ENCODE measurements around the gene DDHD1. TPM values are rescaled to one million over a fixed set of nuclear protein-coding genes. Genes with fewer than 3 reads are reported as not detected.

DDHD1 gene
- total and polyA plus RNA-seq, 2 experiments from 2014 or later = 11.2 to 28.9 TPM

DNA sequence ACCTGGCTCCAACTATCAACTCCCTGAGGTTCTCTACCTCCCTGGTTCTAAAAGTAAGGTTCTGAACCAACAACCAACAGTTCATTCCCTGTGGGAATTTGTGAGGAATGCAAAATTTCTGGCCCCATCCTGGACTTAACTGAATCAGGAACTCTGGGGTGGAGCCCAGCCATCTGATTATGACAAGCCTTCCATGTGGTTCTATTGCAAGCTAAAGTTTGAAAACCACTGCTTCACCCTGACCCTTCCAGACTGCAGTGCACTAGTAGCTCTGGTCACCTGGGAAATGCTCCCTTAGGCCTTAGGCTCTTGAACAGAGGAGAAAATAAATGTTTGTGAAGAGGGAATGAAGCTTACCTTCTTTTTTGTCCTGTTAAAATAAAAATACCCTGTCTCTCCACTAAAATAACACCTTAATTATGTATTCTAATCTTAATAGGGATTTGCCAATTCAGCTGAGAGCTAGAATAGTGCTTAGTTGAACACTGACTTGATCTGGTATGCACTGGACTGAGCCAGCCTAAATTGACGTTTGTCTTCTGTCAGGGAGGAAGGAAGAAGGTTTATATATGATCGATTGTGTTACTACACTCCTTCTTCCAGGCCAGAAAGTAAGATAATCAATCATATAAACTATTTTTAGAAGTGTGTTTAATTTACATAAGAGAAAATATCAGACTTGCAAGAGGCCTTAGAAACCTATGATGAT, 39.1 kb upstream of the DDHD1 start:
- Histone ChIP-seq H3K36me3 (ENCODE audit: insufficient read depth) (no peaks in the 10 kb centered on the region), H3K27ac (ENCODE audit: low read depth) (no peak overlapping the region), H3K79me2 (replicated peaks; ENCODE audit: insufficient read depth) (no peaks in the 10 kb centered on the region), H3K4me3 (no peak overlapping the region), H2AFZ (no peak overlapping the region), H3K27me3 (ENCODE audit: insufficient read depth) (no peaks in the 10 kb centered on the region), H3F3A (replicated peaks; ENCODE audit: low read depth) (no peaks in the 10 kb centered on the region), H3K9me2 (ENCODE audit: insufficient read depth) (peaks cover 6% of the 10 kb centered on the region; the same call in 1 of the 2 replicates), H4K20me1 (replicated peaks; ENCODE audit: insufficient read depth) (no peaks in the 10 kb centered on the region), H3K4me2 (no peak overlapping the region), H3K4me1 (ENCODE audit: insufficient read depth) (peaks cover 16% of the 10 kb centered on the region)
- H3K27me3 Mint-ChIP-seq (ENCODE audit: insufficient read depth, low read depth, poor library complexity) = no peaks in the 10 kb centered on the region
- no peaks in the 10 kb centered on the region for H3K36me3 Mint-ChIP-seq (ENCODE audit: low read depth)
- no peak overlapping the region for H3K27ac Mint-ChIP-seq
- DNase-seq (ENCODE audit: low spot score) (no peak), ATAC-seq (no peak)
- no peak overlapping the region for H3K4me3 Mint-ChIP-seq
- TF ChIP-seq REST (IDR thresholded peaks at IDR 0.05; ENCODE audit: unreplicated experiment) (no peak), JUNB (IDR thresholded peaks at IDR 0.05; ENCODE audit: unreplicated experiment) (no peak), STAT1 (IDR thresholded peaks at IDR 0.05; ENCODE audit: unreplicated experiment) (no peak), CREB1 (CRISPR knock-in tag; IDR thresholded peaks at IDR 0.05; ENCODE audit: low read depth) (no peak), NANOG (IDR thresholded peaks at IDR 0.05; ENCODE audit: borderline replicate concordance) (no peak), ZNF114 (CRISPR knock-in tag; IDR thresholded peaks at IDR 0.05) (no peak), EZH2phosphoT487 (IDR thresholded peaks at IDR 0.05; ENCODE audit: unreplicated experiment) (no peak), EZH2 (IDR thresholded peaks at IDR 0.05; ENCODE audit: low read depth, unreplicated experiment) (no peak), POLR2AphosphoS5 (IDR thresholded peaks at IDR 0.05; ENCODE audit: low read depth) (no peak), ZNF331 (CRISPR knock-in tag; IDR thresholded peaks at IDR 0.05; ENCODE audit: low read depth) (no peak)
- TF ChIP-seq, protein P1, sequence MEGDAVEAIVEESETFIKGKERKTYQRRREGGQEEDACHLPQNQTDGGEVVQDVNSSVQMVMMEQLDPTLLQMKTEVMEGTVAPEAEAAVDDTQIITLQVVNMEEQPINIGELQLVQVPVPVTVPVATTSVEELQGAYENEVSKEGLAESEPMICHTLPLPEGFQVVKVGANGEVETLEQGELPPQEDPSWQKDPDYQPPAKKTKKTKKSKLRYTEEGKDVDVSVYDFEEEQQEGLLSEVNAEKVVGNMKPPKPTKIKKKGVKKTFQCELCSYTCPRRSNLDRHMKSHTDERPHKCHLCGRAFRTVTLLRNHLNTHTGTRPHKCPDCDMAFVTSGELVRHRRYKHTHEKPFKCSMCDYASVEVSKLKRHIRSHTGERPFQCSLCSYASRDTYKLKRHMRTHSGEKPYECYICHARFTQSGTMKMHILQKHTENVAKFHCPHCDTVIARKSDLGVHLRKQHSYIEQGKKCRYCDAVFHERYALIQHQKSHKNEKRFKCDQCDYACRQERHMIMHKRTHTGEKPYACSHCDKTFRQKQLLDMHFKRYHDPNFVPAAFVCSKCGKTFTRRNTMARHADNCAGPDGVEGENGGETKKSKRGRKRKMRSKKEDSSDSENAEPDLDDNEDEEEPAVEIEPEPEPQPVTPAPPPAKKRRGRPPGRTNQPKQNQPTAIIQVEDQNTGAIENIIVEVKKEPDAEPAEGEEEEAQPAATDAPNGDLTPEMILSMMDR (conservative IDR thresholded peaks at IDR 0.05; ENCODE audit: low read depth in 2 of 2) = no peak
- TF ChIP-seq, protein P2, sequence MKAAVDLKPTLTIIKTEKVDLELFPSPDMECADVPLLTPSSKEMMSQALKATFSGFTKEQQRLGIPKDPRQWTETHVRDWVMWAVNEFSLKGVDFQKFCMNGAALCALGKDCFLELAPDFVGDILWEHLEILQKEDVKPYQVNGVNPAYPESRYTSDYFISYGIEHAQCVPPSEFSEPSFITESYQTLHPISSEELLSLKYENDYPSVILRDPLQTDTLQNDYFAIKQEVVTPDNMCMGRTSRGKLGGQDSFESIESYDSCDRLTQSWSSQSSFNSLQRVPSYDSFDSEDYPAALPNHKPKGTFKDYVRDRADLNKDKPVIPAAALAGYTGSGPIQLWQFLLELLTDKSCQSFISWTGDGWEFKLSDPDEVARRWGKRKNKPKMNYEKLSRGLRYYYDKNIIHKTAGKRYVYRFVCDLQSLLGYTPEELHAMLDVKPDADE (IDR thresholded peaks at IDR 0.05) = no peak
- TF ChIP-seq, protein P3, sequence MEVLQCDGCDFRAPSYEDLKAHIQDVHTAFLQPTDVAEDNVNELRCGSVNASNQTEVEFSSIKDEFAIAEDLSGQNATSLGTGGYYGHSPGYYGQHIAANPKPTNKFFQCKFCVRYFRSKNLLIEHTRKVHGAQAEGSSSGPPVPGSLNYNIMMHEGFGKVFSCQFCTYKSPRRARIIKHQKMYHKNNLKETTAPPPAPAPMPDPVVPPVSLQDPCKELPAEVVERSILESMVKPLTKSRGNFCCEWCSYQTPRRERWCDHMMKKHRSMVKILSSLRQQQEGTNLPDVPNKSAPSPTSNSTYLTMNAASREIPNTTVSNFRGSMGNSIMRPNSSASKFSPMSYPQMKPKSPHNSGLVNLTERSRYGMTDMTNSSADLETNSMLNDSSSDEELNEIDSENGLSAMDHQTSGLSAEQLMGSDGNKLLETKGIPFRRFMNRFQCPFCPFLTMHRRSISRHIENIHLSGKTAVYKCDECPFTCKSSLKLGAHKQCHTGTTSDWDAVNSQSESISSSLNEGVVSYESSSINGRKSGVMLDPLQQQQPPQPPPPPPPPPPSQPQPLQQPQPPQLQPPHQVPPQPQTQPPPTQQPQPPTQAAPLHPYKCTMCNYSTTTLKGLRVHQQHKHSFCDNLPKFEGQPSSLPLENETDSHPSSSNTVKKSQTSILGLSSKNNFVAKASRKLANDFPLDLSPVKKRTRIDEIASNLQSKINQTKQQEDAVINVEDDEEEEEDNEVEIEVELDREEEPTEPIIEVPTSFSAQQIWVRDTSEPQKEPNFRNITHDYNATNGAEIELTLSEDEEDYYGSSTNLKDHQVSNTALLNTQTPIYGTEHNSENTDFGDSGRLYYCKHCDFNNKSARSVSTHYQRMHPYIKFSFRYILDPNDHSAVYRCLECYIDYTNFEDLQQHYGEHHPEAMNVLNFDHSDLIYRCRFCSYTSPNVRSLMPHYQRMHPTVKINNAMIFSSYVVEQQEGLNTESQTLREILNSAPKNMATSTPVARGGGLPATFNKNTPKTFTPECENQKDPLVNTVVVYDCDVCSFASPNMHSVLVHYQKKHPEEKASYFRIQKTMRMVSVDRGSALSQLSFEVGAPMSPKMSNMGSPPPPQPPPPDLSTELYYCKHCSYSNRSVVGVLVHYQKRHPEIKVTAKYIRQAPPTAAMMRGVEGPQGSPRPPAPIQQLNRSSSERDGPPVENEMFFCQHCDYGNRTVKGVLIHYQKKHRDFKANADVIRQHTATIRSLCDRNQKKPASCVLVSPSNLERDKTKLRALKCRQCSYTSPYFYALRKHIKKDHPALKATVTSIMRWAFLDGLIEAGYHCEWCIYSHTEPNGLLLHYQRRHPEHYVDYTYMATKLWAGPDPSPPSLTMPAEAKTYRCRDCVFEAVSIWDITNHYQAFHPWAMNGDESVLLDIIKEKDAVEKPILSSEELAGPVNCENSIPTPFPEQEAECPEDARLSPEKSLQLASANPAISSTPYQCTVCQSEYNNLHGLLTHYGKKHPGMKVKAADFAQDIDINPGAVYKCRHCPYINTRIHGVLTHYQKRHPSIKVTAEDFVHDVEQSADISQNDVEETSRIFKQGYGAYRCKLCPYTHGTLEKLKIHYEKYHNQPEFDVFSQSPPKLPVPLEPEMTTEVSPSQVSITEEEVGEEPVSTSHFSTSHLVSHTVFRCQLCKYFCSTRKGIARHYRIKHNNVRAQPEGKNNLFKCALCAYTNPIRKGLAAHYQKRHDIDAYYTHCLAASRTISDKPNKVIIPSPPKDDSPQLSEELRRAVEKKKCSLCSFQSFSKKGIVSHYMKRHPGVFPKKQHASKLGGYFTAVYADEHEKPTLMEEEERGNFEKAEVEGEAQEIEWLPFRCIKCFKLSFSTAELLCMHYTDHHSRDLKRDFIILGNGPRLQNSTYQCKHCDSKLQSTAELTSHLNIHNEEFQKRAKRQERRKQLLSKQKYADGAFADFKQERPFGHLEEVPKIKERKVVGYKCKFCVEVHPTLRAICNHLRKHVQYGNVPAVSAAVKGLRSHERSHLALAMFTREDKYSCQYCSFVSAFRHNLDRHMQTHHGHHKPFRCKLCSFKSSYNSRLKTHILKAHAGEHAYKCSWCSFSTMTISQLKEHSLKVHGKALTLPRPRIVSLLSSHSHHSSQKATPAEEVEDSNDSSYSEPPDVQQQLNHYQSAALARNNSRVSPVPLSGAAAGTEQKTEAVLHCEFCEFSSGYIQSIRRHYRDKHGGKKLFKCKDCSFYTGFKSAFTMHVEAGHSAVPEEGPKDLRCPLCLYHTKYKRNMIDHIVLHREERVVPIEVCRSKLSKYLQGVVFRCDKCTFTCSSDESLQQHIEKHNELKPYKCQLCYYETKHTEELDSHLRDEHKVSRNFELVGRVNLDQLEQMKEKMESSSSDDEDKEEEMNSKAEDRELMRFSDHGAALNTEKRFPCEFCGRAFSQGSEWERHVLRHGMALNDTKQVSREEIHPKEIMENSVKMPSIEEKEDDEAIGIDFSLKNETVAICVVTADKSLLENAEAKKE (CRISPR knock-in tag; IDR thresholded peaks at IDR 0.05) = no peak
- no peaks in the 10 kb centered on the region; the same call in 2 of the 3 replicates for H3K9me3 Mint-ChIP-seq
- peaks cover 15% of the 10 kb centered on the region; the same call in 2 of the 3 replicates for H3K4me1 Mint-ChIP-seq

Data from GM23338 (cell line).